Measurements from ENCODE around the gene C14orf93. TPM values are rescaled to one million over a fixed set of nuclear protein-coding genes. Genes with fewer than 3 reads are reported as not detected.
A peak's percentile ranks its signal among the peaks of the same experiment; 100 is the strongest.

C14orf93 gene
- total RNA-seq, 1 experiment from 2014 or later, result 9.9 TPM

GRCh38 chr14:23047751-23048693 is 38.1 kb upstream of the C14orf93 start:
- H3K4me1 ChIP-seq (ENCODE audit: insufficient read depth, low read length, poor library complexity, severe bottlenecking), result no peaks in the 10 kb centered on the region
- no peaks in the 10 kb centered on the region for H3K9me3 ChIP-seq (ENCODE audit: low read depth, low read length, poor library complexity, severe bottlenecking)
- BruUV-seq (replicated peaks), result no TSS peak
- DNase-seq (ENCODE audit: low spot score), result no peak
- POLR2A ChIA-PET (ENCODE audit: low non-redundant PET), result no interaction called here
- TF ChIP-seq CTCF (conservative IDR thresholded peaks at IDR 0.05; ENCODE audit: low read depth, low read length) (no peak), EZH2 (IDR thresholded peaks at IDR 0.05; ENCODE audit: borderline replicate concordance, low read depth, low read length, poor library complexity, severe bottlenecking) (no peak)
- no peak overlapping the region for H3K4me3 ChIP-seq (ENCODE audit: low read depth, low read length, poor library complexity, severe bottlenecking)
- H3K36me3 ChIP-seq (ENCODE audit: insufficient read depth, low read length, poor library complexity, severe bottlenecking), result peaks cover 31% of the 10 kb centered on the region
- H3K27ac ChIP-seq (ENCODE audit: low read depth, low read length, poor library complexity, severe bottlenecking), result peak overlapping the region; percentile 57
- H3K27me3 ChIP-seq (replicated peaks; ENCODE audit: insufficient read depth, low read depth, low read length, poor library complexity), result no peaks in the 10 kb centered on the region
- CTCF ChIA-PET, result no interaction called here
- intact Hi-C loops (cut with micrococcal nuclease; ENCODE audit: unreplicated experiment), result no loop called here

- ChIA-PET CTCF (interaction anchor here (0.6 to 1.6 kb wide), 3 partner anchors 11 to 1720 kb away, joined by 3 to 6 read pairs (median 3); no protein-coding TSS in a partner anchor), POLR2A (ENCODE audit: low non-redundant PET) (no interaction called here)
- Histone ChIP-seq H3K4me1 (ENCODE audit: insufficient read depth, low read length, poor library complexity, severe bottlenecking) (no peaks in the 10 kb centered on the region), H3K27me3 (replicated peaks; ENCODE audit: insufficient read depth, low read depth, low read length, poor library complexity) (no peaks in the 10 kb centered on the region), H3K9me3 (ENCODE audit: low read depth, low read length, poor library complexity, severe bottlenecking) (no peaks in the 10 kb centered on the region), H3K4me3 (ENCODE audit: low read depth, low read length, poor library complexity, severe bottlenecking) (no peak overlapping the region), H3K27ac (ENCODE audit: low read depth, low read length, poor library complexity, severe bottlenecking) (peak overlapping the region; percentile 57), H3K36me3 (ENCODE audit: insufficient read depth, low read length, poor library complexity, severe bottlenecking) (peaks cover 29% of the 10 kb centered on the region)
- peak; percentile 30 for DNase-seq (ENCODE audit: low spot score)
- no TSS peak for BruUV-seq (replicated peaks)
- intact Hi-C loops (cut with micrococcal nuclease; ENCODE audit: unreplicated experiment), result no loop called here
- TF ChIP-seq EZH2 (IDR thresholded peaks at IDR 0.05; ENCODE audit: borderline replicate concordance, low read depth, low read length, poor library complexity, severe bottlenecking) (no peak), CTCF (conservative IDR thresholded peaks at IDR 0.05; ENCODE audit: low read depth, low read length) (no peak)
Measured at GRCh38 chr14:23047034-23047634, 37.2 kb upstream of the C14orf93 start.

GRCh38 chr14:23045419-23046357 is 35.7 kb upstream of the C14orf93 start:
- Histone ChIP-seq H3K27ac (ENCODE audit: low read depth, low read length, poor library complexity, severe bottlenecking) (no peak overlapping the region), H3K9me3 (ENCODE audit: low read depth, low read length, poor library complexity, severe bottlenecking) (no peaks in the 10 kb centered on the region), H3K4me1 (ENCODE audit: insufficient read depth, low read length, poor library complexity, severe bottlenecking) (no peaks in the 10 kb centered on the region), H3K4me3 (ENCODE audit: low read depth, low read length, poor library complexity, severe bottlenecking) (no peak overlapping the region), H3K36me3 (ENCODE audit: insufficient read depth, low read length, poor library complexity, severe bottlenecking) (peaks cover 20% of the 10 kb centered on the region), H3K27me3 (replicated peaks; ENCODE audit: insufficient read depth, low read depth, low read length, poor library complexity) (no peaks in the 10 kb centered on the region)
- no TSS peak for BruUV-seq (replicated peaks)
- POLR2A ChIA-PET (ENCODE audit: low non-redundant PET), result no interaction called here
- TF ChIP-seq EZH2 (IDR thresholded peaks at IDR 0.05; ENCODE audit: borderline replicate concordance, low read depth, low read length, poor library complexity, severe bottlenecking) (no peak), CTCF (conservative IDR thresholded peaks at IDR 0.05; ENCODE audit: low read depth, low read length) (no peak)
- no peak for DNase-seq (ENCODE audit: low spot score)
- intact Hi-C loops (cut with micrococcal nuclease; ENCODE audit: unreplicated experiment), result no loop called here
- CTCF ChIA-PET, result interaction anchor here (0.9 to 1.6 kb wide), 2 partner anchors 12 to 59 kb away, joined by 3 to 6 read pairs; no protein-coding TSS in a partner anchor
